Activated T-cell treated with anti-CD3 and anti-CD28 coated beads, Interleukin-2, amount 50 U/mL, for 4 hours (primary cell): Measurements from ENCODE around the gene LRRC74A. TPM values are rescaled to one million over a fixed set of nuclear protein-coding genes. Genes with fewer than 3 reads are reported as not detected.

Source experiments
- ATAC-seq, 2 donors: fragments of 200-7000 bp; cut with Tn5 transposase; one replicate each; pipeline ENCODE4 v1.10.0; 2021
- DNase-seq: peaks from one replicate; pipeline ENCODE4 v3.0.0-alpha.2; 2020
- H3K27me3 Mint-ChIP-seq: one replicate; pipeline ENCODE4 v1.8.0; 2021; ENCODE audit warnings: low read depth, mixed read lengths
- H3K36me3 Mint-ChIP-seq: one replicate; pipeline ENCODE4 v1.8.0; 2022; ENCODE audit warnings: mixed read lengths; ENCODE audit not compliant: insufficient read depth
- H3K4me1 Mint-ChIP-seq: one replicate; pipeline ENCODE4 v1.8.0; 2021; ENCODE audit warnings: low read depth, mixed read lengths
- H3K4me3 Mint-ChIP-seq: one replicate; pipeline ENCODE4 v1.8.0; 2021; ENCODE audit warnings: mild to moderate bottlenecking, moderate library complexity, mixed read lengths
- H3K9me3 Mint-ChIP-seq: one replicate; pipeline ENCODE4 v1.8.0; 2021; ENCODE audit warnings: mixed read lengths
- total RNA-seq, 3 donors: library from RNA; stranded (reverse); gene quantifications; one replicate each; pipeline ENCODE4 v1.2.1, GENCODE V29; 2021

LRRC74A gene
- total RNA-seq, 3 donors from 2014 or later: not detected

- no peaks in the 10 kb centered on the region for H3K4me1 Mint-ChIP-seq
- H3K9me3 Mint-ChIP-seq: no peaks in the 10 kb centered on the region
- ATAC-seq (no peak), DNase-seq (no peak)
- H3K36me3 Mint-ChIP-seq: no peaks in the 10 kb centered on the region
- no peak overlapping the region for H3K4me3 Mint-ChIP-seq
- peaks cover 7% of the 10 kb centered on the region for H3K27me3 Mint-ChIP-seq
Measured at GRCh38 chr14:76827696-76828296, 1.6 kb downstream of the LRRC74A start.

DNA sequence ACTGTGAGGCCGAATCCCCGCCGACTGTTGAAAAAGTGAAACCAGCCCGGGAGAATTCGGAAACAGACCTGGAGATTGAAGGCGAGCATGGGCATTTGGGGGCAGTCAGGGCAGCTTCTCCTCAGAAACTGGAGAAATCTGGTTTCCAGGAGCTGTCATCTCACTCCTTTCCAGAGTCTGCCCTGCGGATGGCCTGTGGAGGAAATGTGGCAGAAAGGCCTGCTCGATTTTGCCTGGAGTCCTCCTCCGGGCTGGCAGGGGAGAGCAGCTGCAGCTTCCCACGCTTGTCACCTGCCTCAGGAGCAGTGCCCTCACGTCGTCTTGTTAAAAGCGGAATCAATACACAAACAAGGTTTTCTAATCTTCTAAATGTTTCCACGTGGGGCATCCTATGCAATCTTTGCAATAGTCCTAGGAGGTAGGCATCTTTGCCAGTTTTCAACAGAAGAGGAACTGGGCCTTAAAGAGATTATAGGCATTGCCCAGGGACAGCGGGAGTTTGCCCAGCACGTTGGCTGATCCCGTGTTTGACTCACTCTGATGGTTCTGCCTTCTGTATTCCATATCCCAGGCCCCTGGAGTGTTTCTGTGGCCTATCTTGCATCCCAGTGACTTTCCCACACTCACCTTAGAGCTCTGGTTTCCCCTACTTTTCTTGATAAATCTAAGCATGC lies 2.3 kb downstream of the LRRC74A start:
- ATAC-seq (no peak), DNase-seq (no peak)
- H3K27me3 Mint-ChIP-seq: peaks cover 5% of the 10 kb centered on the region
- no peaks in the 10 kb centered on the region for H3K9me3 Mint-ChIP-seq
- no peaks in the 10 kb centered on the region for H3K4me1 Mint-ChIP-seq
- H3K4me3 Mint-ChIP-seq: no peak overlapping the region
- no peaks in the 10 kb centered on the region for H3K36me3 Mint-ChIP-seq

DNA sequence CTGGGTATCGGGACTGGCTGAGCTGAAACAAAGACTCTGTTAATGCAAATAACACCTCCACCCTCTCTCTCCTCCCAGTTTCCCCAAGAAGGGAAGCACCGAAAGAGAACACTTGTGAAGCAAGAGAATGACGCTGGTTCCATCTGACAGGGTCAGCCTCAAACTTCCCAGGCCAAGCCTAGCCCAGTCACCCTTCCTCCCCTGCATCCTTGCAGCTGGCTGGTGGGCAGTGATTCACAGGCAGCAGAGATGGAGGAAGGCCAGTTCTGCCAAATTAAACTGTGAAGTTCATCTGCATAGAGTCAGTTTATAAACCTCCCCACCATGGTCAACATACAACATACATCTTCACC lies 2.8 kb downstream of the LRRC74A start:
- no peak for ATAC-seq
- H3K36me3 Mint-ChIP-seq: no peaks in the 10 kb centered on the region

GRCh38 chr14:76829650-76830421 lies 3.6 kb downstream of the LRRC74A start:
- DNase-seq (no peak), ATAC-seq (no peak)
- peaks cover 3% of the 10 kb centered on the region for H3K27me3 Mint-ChIP-seq
- no peak overlapping the region for H3K4me3 Mint-ChIP-seq
- no peaks in the 10 kb centered on the region for H3K4me1 Mint-ChIP-seq
- H3K36me3 Mint-ChIP-seq: no peaks in the 10 kb centered on the region
- H3K9me3 Mint-ChIP-seq: no peaks in the 10 kb centered on the region

More for the DNA sequence above, 2.8 kb downstream of the LRRC74A start:
- H3K4me1 Mint-ChIP-seq: no peaks in the 10 kb centered on the region
- H3K27me3 Mint-ChIP-seq: peaks cover 5% of the 10 kb centered on the region
- H3K4me3 Mint-ChIP-seq: no peak overlapping the region
- no peak for DNase-seq
- no peaks in the 10 kb centered on the region for H3K9me3 Mint-ChIP-seq

DNA sequence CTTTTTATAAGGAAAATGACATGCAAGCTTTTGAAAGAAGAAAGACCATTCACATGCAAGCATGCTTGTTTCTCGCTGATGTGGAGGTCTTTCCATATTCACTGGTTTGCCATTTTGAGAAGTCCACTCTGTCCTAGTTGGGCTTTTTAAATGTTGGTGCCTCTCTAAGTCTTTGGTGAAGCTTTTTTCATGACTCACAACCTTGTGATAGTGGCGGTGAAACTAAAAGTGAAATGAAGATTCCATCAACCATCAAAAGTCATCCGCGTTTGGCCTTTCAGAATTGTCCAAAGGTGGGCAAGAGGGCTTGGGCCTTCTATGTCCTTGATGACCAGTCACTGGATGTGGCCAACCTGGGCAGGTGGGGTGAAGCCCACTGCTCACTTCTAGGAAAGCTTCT lies 4.3 kb downstream of the LRRC74A start:
- Mint-ChIP-seq H3K9me3 (no peaks in the 10 kb centered on the region), H3K36me3 (no peaks in the 10 kb centered on the region)
- no peak for ATAC-seq

GRCh38 chr14:76832503-76832988 lies 6.3 kb downstream of the LRRC74A start:
- DNase-seq (no peak), ATAC-seq (no peak)
- H3K9me3 Mint-ChIP-seq: no peaks in the 10 kb centered on the region
- no peaks in the 10 kb centered on the region for H3K36me3 Mint-ChIP-seq
- H3K4me3 Mint-ChIP-seq: no peak overlapping the region
- H3K4me1 Mint-ChIP-seq: no peaks in the 10 kb centered on the region
- H3K27me3 Mint-ChIP-seq: peaks cover 6% of the 10 kb centered on the region

More for the DNA sequence above, 4.3 kb downstream of the LRRC74A start:
- Mint-ChIP-seq H3K4me1 (no peaks in the 10 kb centered on the region), H3K27me3 (peaks cover 3% of the 10 kb centered on the region), H3K4me3 (no peak overlapping the region)
- DNase-seq: no peak

- Mint-ChIP-seq H3K36me3 (no peaks in the 10 kb centered on the region), H3K4me3 (no peak overlapping the region), H3K4me1 (no peaks in the 10 kb centered on the region), H3K27me3 (peaks cover 5% of the 10 kb centered on the region), H3K9me3 (no peaks in the 10 kb centered on the region)
- ATAC-seq: no peak
- DNase-seq: no peak
Measured at GRCh38 chr14:76833011-76833410, 6.8 kb downstream of the LRRC74A start.

- Mint-ChIP-seq H3K27me3 (peaks cover 7% of the 10 kb centered on the region), H3K4me1 (no peaks in the 10 kb centered on the region), H3K4me3 (no peak overlapping the region), H3K9me3 (no peaks in the 10 kb centered on the region), H3K36me3 (no peaks in the 10 kb centered on the region)
- ATAC-seq: no peak
- DNase-seq: no peak
Measured at GRCh38 chr14:76834241-76834661, 8.0 kb downstream of the LRRC74A start.

DNA sequence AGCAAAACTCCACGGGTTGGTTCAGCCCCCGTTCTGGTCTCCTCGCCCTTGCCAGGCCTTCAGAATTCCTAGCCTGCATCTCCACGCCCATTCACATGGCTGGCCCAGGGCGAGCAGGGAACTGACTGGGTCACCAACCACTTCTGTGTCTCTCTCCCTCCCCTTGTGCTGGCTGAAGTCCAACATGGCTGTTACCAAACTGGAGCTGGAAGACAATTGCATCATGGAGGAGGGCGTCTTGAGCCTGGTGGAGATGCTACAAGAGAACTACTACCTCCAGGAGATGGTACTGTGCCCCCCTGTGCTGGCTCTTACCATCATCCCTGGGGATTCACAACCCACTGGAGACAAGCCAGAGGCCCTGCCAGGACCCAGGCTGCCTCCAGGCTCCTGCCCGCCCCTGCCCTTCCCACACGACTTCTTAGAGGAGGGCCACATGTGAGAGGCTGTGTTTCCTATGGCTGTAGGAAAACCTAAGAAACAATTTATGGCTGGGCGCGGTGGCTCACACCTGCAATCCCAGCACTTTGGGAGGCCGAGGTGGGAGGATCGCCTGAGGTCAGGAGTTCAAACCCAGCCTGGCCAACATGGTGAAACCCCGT lies 9.9 kb downstream of the LRRC74A start:
- Mint-ChIP-seq H3K27me3 (peaks cover 7% of the 10 kb centered on the region), H3K9me3 (no peaks in the 10 kb centered on the region), H3K4me1 (no peaks in the 10 kb centered on the region), H3K36me3 (no peaks in the 10 kb centered on the region), H3K4me3 (no peak overlapping the region)
- no peak for DNase-seq
- ATAC-seq: no peak

DNA sequence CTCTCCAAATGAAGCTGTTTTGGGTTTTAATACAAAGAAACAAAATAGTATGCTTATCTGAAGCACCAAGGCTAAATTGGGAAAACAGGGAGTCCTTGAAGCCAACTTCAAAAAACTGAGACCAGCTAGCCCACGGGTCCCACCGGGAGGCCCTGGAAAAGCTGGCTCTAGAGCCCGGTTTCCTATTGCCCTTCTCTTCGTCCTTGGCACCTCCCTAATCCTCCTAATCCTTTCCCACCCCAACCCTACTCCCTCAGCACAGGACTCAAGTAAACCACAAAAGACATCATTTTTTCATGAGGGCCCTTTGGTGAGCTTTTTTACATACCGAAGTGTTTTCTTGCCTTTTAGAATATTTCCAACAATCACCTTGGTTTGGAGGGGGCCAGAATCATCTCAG lies 11.3 kb downstream of the LRRC74A start:
- DNase-seq: no peak
- H3K36me3 Mint-ChIP-seq: no peaks in the 10 kb centered on the region
- H3K9me3 Mint-ChIP-seq: no peaks in the 10 kb centered on the region
- no peaks in the 10 kb centered on the region for H3K4me1 Mint-ChIP-seq
- ATAC-seq: no peak
- H3K27me3 Mint-ChIP-seq: peaks cover 7% of the 10 kb centered on the region
- no peak overlapping the region for H3K4me3 Mint-ChIP-seq

DNA sequence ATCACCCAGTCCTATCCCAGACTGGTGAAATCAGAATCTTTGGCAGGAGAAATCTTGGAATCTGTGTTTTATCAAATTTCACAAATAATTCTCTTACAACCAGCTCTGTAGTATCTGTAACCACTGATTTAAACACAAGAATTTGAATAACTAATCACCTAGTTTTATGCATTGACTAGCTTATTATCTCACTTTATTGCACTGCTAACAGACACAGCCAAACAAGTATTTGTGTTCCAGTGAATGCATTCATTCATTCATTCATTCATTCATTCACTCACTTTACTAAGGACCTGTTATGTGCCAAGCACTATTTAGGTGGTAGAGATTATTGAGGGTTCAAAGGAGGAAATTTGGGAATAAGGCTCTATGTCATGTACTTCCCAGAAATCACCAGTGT lies 16.2 kb downstream of the LRRC74A start:
- Mint-ChIP-seq H3K9me3 (no peaks in the 10 kb centered on the region), H3K4me3 (no peak overlapping the region), H3K4me1 (peaks cover 8% of the 10 kb centered on the region), H3K27me3 (peaks cover 9% of the 10 kb centered on the region), H3K36me3 (no peaks in the 10 kb centered on the region)
- ATAC-seq (no peak), DNase-seq (no peak)

- H3K9me3 Mint-ChIP-seq: no peaks in the 10 kb centered on the region
- H3K4me1 Mint-ChIP-seq: peaks cover 8% of the 10 kb centered on the region
- H3K36me3 Mint-ChIP-seq: no peaks in the 10 kb centered on the region
- ATAC-seq (peak; percentile 100), DNase-seq (peak; percentile 45)
- H3K27me3 Mint-ChIP-seq: peaks cover 6% of the 10 kb centered on the region
- no peak overlapping the region for H3K4me3 Mint-ChIP-seq
Measured at GRCh38 chr14:76844223-76844622, 18.0 kb downstream of the LRRC74A start.

GRCh38 chr14:76846331-76847047 lies 20.3 kb downstream of the LRRC74A start:
- no peaks in the 10 kb centered on the region for H3K36me3 Mint-ChIP-seq
- no peaks in the 10 kb centered on the region for H3K9me3 Mint-ChIP-seq
- peaks cover 8% of the 10 kb centered on the region for H3K4me1 Mint-ChIP-seq
- H3K27me3 Mint-ChIP-seq: peaks cover 6% of the 10 kb centered on the region
- ATAC-seq: no peak
- DNase-seq: no peak
- H3K4me3 Mint-ChIP-seq: no peak overlapping the region

- H3K27me3 Mint-ChIP-seq: peaks cover 8% of the 10 kb centered on the region
- H3K36me3 Mint-ChIP-seq: no peaks in the 10 kb centered on the region
- DNase-seq (no peak), ATAC-seq (no peak)
- no peak overlapping the region for H3K4me3 Mint-ChIP-seq
- H3K9me3 Mint-ChIP-seq: no peaks in the 10 kb centered on the region
- H3K4me1 Mint-ChIP-seq: peaks cover 8% of the 10 kb centered on the region
Measured at GRCh38 chr14:76848879-76849278, 22.7 kb downstream of the LRRC74A start.
